Measurements from ENCODE around the gene INHBE. TPM values are rescaled to one million over a fixed set of nuclear protein-coding genes. Genes with fewer than 3 reads are reported as not detected.

Gene INHBE
- total RNA-seq, 3 donors from 2014 or later (not counting 1 experiment from before 2014, with no cell fraction given) = not detected

DNA sequence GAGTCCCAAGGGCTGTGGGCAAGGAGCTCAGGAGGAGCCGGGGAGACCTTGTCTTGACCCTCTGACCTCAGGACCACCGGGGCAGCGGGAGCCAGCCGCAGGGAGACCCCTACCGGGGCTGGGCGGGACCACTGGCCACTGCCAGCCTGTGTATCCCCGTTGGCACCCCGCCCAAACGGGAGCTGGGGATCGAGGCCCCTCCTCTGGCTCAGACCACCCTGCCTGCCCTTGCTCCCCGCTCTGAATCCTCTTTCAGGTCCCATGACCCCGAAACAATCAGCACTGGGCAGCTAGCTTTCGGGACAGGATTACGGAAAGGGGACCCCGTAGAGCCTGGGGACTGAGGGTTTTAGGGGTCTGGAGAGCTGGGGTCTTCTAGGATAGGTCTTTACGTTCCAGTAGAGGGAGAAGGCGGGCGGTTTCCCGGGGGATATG is 5.8 kb downstream of the INHBE start:
- no peak overlapping the region for H3K27ac ChIP-seq (ENCODE audit: low read length)
- Mint-ChIP-seq H3K9me3 (no peaks in the 10 kb centered on the region), H3K36me3 (no peaks in the 10 kb centered on the region), H3K4me3 (peak overlapping the region; percentile 79), H3K27ac (peak overlapping the region in 1 of 2 donors; percentile 96), H3K27me3 (ENCODE audit: low read depth in 2 of 2) (peaks cover 0 to 15% of the 10 kb centered on the region in 2 donors), H3K4me1 (peaks cover 56 to 59% of the 10 kb centered on the region in 2 donors)
- TF ChIP-seq CTCF (IDR thresholded peaks at IDR 0.05) = no peak
- ATAC-seq (no peak), DNase-seq (peak in 1 of 2 donors; percentile 31)
- peaks cover 6% of the 10 kb centered on the region for H3K27me3 ChIP-seq (ENCODE audit: control insufficient read depth, insufficient read depth, low read length)
- intact Hi-C loops (cut with micrococcal nuclease) = no loop called here
- no peaks in the 10 kb centered on the region for H3K9me3 ChIP-seq (ENCODE audit: control insufficient read depth, insufficient read depth, low read length)
- H3K36me3 ChIP-seq (ENCODE audit: control insufficient read depth, insufficient read depth, low read length) = no peaks in the 10 kb centered on the region
- WGBS (ENCODE audit: insufficient coverage) = 5% methylated on average over 16 of the region's 19 CpGs
- peaks cover 51% of the 10 kb centered on the region for H3K4me1 ChIP-seq (ENCODE audit: control insufficient read depth, insufficient read depth, low read length)
- H3K4me3 ChIP-seq (ENCODE audit: low read length) = no peak overlapping the region

DNA sequence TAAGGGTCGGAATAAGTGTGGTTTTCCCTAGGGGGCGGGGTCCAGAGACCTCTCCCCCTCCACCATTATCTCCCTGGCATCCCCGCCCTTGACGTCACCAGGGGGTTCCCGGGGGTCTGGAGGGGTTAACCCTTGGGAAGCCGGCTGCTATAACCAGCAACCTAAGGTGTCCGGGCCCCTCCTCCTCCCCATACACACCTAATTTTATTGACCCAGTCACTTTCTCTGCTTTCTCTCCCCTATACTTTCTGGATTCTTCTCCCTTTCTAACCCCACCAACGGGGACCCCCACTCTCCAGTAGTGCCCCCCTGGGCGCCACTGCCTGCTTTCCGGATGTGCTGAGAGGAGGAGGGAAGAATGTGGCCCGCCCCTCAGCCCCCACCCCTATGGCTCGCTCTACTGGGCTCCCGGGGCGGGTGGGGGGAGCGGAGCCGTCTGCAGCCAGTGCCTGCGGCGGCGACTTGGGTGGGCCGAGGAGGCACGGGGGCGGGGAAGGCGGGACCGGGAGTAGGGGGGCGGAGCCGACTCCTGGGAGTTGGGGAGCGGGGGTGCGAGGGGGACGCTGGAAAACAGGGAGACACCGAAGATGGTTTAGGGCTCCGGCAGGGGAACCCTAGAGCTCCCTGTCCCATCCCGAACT is 6.3 kb downstream of the INHBE start:
- DNase-seq (peak in 1 of 2 donors; percentile 52), ATAC-seq (no peak)
- TF ChIP-seq CTCF (IDR thresholded peaks at IDR 0.05) = no peak
- no peaks in the 10 kb centered on the region for H3K36me3 ChIP-seq (ENCODE audit: control insufficient read depth, insufficient read depth, low read length)
- no peaks in the 10 kb centered on the region for H3K9me3 Mint-ChIP-seq
- H3K36me3 Mint-ChIP-seq = no peaks in the 10 kb centered on the region
- peak overlapping the region; percentile 34 for H3K4me3 ChIP-seq (ENCODE audit: low read length)
- peaks cover 47% of the 10 kb centered on the region for H3K4me1 ChIP-seq (ENCODE audit: control insufficient read depth, insufficient read depth, low read length)
- H3K27me3 Mint-ChIP-seq (ENCODE audit: low read depth in 2 of 2) = peaks cover 0 to 15% of the 10 kb centered on the region in 2 donors
- no peaks in the 10 kb centered on the region for H3K9me3 ChIP-seq (ENCODE audit: control insufficient read depth, insufficient read depth, low read length)
- H3K27ac ChIP-seq (ENCODE audit: low read length) = no peak overlapping the region
- peaks cover 6% of the 10 kb centered on the region for H3K27me3 ChIP-seq (ENCODE audit: control insufficient read depth, insufficient read depth, low read length)
- WGBS (ENCODE audit: insufficient coverage) = under 1% methylated on average over 26 of the region's 32 CpGs
- H3K4me1 Mint-ChIP-seq = peaks cover 54 to 58% of the 10 kb centered on the region in 2 donors
- H3K27ac Mint-ChIP-seq = peak overlapping the region in 1 of 2 donors; percentile 96
- intact Hi-C loops (cut with micrococcal nuclease) = no loop called here
- H3K4me3 Mint-ChIP-seq = peak overlapping the region; percentile 93

- Mint-ChIP-seq H3K36me3 (no peaks in the 10 kb centered on the region), H3K4me3 (peak overlapping the region; percentile 93), H3K27ac (peak overlapping the region; percentile 76 to 96), H3K27me3 (ENCODE audit: low read depth in 2 of 2) (peaks cover 0 to 15% of the 10 kb centered on the region in 2 donors), H3K9me3 (no peaks in the 10 kb centered on the region), H3K4me1 (peaks cover 54 to 58% of the 10 kb centered on the region in 2 donors)
- no peak for TF ChIP-seq CTCF (IDR thresholded peaks at IDR 0.05)
- ATAC-seq (no peak), DNase-seq (peak in 1 of 2 donors; percentile 56)
- no peaks in the 10 kb centered on the region for H3K9me3 ChIP-seq (ENCODE audit: control insufficient read depth, insufficient read depth, low read length)
- no peak overlapping the region for H3K27ac ChIP-seq (ENCODE audit: low read length)
- H3K4me1 ChIP-seq (ENCODE audit: control insufficient read depth, insufficient read depth, low read length) = peaks cover 47% of the 10 kb centered on the region
- peaks cover 6% of the 10 kb centered on the region for H3K27me3 ChIP-seq (ENCODE audit: control insufficient read depth, insufficient read depth, low read length)
- H3K4me3 ChIP-seq (ENCODE audit: low read length) = peak overlapping the region; percentile 34
- no peaks in the 10 kb centered on the region for H3K36me3 ChIP-seq (ENCODE audit: control insufficient read depth, insufficient read depth, low read length)
- intact Hi-C loops (cut with micrococcal nuclease) = loop anchor here (2.0 kb wide), 1 partner anchor 15 kb away; no protein-coding TSS in a partner anchor
- 5% methylated on average over 6 of the region's 9 CpGs for WGBS (ENCODE audit: insufficient coverage)
Observed at GRCh38 chr12:57461917-57462250, 6.8 kb downstream of the INHBE start.
